ENCODE results near the gene POU6F2. TPM values are rescaled to one million over a fixed set of nuclear protein-coding genes. Genes with fewer than 3 reads are reported as not detected.

POU6F2 gene
- total and polyA plus RNA-seq, 12 donors = 0.03 to 0.31 (median 0.19) TPM; not detected in 9

GRCh38 chr7:39421251-39421650 is 443.5 kb downstream of the POU6F2 start:
- H3K9me3 ChIP-seq (replicated peaks in 1 of 3) = no peaks in the 10 kb centered on the region
- no peak overlapping the region for H3K27ac ChIP-seq
- WGBS, 4 donors = 71 to 82% (median 76%) methylated on average over 2 of the region's 2 CpGs
- TF ChIP-seq CTCF (IDR thresholded peaks at IDR 0.05) (no peak), POLR2A (IDR thresholded peaks at IDR 0.05) (no peak)
- no peak overlapping the region for H3K4me3 ChIP-seq
- H3K36me3 ChIP-seq (replicated peaks in 1 of 2) = no peaks in the 10 kb centered on the region
- intact Hi-C loops (cut with DNase I) = no loop called here
- no peaks in the 10 kb centered on the region for H3K27me3 ChIP-seq
- no peaks in the 10 kb centered on the region for H3K4me1 ChIP-seq (replicated peaks in 1 of 2)
- no peak for DNase-seq

GRCh38 chr7:39421661-39422060 is 444.0 kb downstream of the POU6F2 start:
- Histone ChIP-seq H3K4me3 (no peak overlapping the region), H3K4me1 (replicated peaks in 1 of 2) (no peaks in the 10 kb centered on the region), H3K27me3 (no peaks in the 10 kb centered on the region), H3K9me3 (replicated peaks in 1 of 3) (no peaks in the 10 kb centered on the region), H3K36me3 (replicated peaks in 1 of 2) (no peaks in the 10 kb centered on the region), H3K27ac (no peak overlapping the region)
- no peak for DNase-seq
- WGBS, 4 donors = 83 to 90% (median 89%) methylated on average over 2 of the region's 2 CpGs
- intact Hi-C loops (cut with DNase I) = no loop called here
- TF ChIP-seq POLR2A (IDR thresholded peaks at IDR 0.05) (no peak), CTCF (IDR thresholded peaks at IDR 0.05) (no peak)

GRCh38 chr7:39428221-39428620 is 450.5 kb downstream of the POU6F2 start:
- Histone ChIP-seq H3K9me3 (replicated peaks in 1 of 3) (no peaks in the 10 kb centered on the region), H3K27ac (peak overlapping the region in 1 of 5 donors; percentile 56), H3K4me1 (replicated peaks in 1 of 2) (peaks cover 0 to 4% of the 10 kb centered on the region in 2 donors), H3K27me3 (no peaks in the 10 kb centered on the region), H3K4me3 (no peak overlapping the region), H3K36me3 (replicated peaks in 1 of 2) (no peaks in the 10 kb centered on the region)
- intact Hi-C loops (cut with DNase I) = no loop called here
- no peak for TF ChIP-seq POLR2A (IDR thresholded peaks at IDR 0.05)
- no peak for TF ChIP-seq CTCF (IDR thresholded peaks at IDR 0.05)
- DNase-seq = peak in 4 of 7 donors; percentile 16 to 51 (median 38)
- WGBS, 4 donors = 24 to 32% (median 29%) methylated on average over 1 of the region's 1 CpG

- H3K27ac ChIP-seq = no peak overlapping the region
- H3K9me3 ChIP-seq (replicated peaks in 1 of 3) = no peaks in the 10 kb centered on the region
- no peaks in the 10 kb centered on the region for H3K27me3 ChIP-seq
- 32 to 55% (median 43%) methylated on average over 2 of the region's 2 CpGs for WGBS, 4 donors
- peaks cover 0 to 4% of the 10 kb centered on the region in 2 donors for H3K4me1 ChIP-seq (replicated peaks in 1 of 2)
- H3K36me3 ChIP-seq (replicated peaks in 1 of 2) = no peaks in the 10 kb centered on the region
- TF ChIP-seq POLR2A (IDR thresholded peaks at IDR 0.05) (no peak), CTCF (IDR thresholded peaks at IDR 0.05) (no peak)
- intact Hi-C loops (cut with DNase I) = no loop called here
- no peak overlapping the region for H3K4me3 ChIP-seq
- no peak for DNase-seq
These were observed 451.7 kb downstream of the POU6F2 start for GRCh38 chr7:39429421-39429820.
